GM12891 (cell line): Measurements from ENCODE around the gene CDKN2AIP.

ENCODE experiments used
- POLR2AphosphoS5 ChIP-seq: IDR thresholded peaks from 2 replicates; pipeline ENCODE4 v1.6.1; 2011; ENCODE audit warnings: low read depth, low read length, control low read depth
- SPI1 ChIP-seq: IDR thresholded peaks from 2 replicates; pipeline ENCODE4 v1.6.1; 2011; ENCODE audit warnings: low read depth, low read length, control low read depth
- TAF1 ChIP-seq: IDR thresholded peaks from 2 replicates; pipeline ENCODE4 v1.6.1; 2011; ENCODE audit warnings: low read depth, low read length, control low read depth

DNA sequence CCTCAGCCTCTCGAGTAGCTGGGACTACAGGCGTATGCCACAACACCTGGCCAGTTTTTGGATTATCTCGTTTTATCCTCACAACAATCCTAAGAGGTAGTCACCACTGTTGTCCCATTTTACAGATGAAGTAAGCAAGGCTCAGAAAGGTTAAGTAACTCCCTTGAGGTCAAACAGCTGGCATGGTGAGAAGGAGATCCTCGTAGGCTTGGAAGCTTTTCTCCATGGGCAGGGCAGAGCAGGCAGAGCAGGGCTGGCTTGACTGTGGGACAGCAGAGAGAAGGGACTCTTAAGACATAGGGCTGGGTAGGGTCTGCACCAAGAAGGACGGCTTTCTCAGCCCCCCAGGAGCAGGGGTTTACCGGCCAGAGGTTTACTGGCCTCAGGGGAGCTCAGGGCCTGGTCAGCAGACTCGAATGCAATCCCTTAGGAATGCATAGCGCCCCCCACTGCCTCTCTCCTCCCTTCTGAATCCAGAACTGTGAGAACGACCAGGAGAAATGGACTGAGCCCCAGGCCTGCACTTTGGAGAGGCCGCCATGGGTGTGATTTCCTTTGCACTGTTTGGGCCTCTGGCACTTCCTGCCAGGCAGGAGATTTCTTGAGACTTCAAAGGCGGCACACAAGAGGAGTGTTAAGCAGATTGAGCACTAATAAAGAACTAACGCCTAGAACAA lies 14.0 kb upstream of the CDKN2AIP start:
- TF ChIP-seq POLR2AphosphoS5 (no peak), TAF1 (no peak), SPI1 (no peak)
